ENCODE measurements around the gene ABCB6.

The ABCB6 gene

GRCh38 chr2:219245148-219245898 lies 26.6 kb upstream of the ABCB6 start, which contains the start of the genes GLB1L and STK16:
GLB1L (minus strand) TSS chr2:219245444; CDS start chr2:219243573, 1,871 bp downstream.
STK16 (plus strand) TSS chr2:219245479; CDS start chr2:219246000, 521 bp downstream.
- DNase-seq (ENCODE audit: low read depth in 2 of 2), result peak; percentile 84 to 92

GRCh38 chr2:219244789-219245147 lies 26.0 kb upstream of the ABCB6 start:
- DNase-seq (ENCODE audit: low read depth in 2 of 2), result no peak

GRCh38 chr2:219243291-219243761 lies 24.6 kb upstream of the ABCB6 start:
- DNase-seq (ENCODE audit: low read depth in 2 of 2), result no peak

- no peak for DNase-seq (ENCODE audit: low read depth in 2 of 2)
These were observed 15.6 kb upstream of the ABCB6 start for GRCh38 chr2:219234331-219234730.

GRCh38 chr2:219230059-219230540 lies 11.3 kb upstream of the ABCB6 start:
- no peak for DNase-seq (ENCODE audit: low read depth in 2 of 2)

GRCh38 chr2:219229305-219230058 lies 10.7 kb upstream of the ABCB6 start, which contains the start of the genes ANKZF1 and ATG9A:
ANKZF1 (plus strand) TSS chr2:219229806; CDS start chr2:219230258, 452 bp downstream.
ATG9A (minus strand) TSS chr2:219229636; CDS start chr2:219228024, 1,612 bp downstream.
- peak; percentile 95 to 97 for DNase-seq (ENCODE audit: low read depth in 2 of 2)

GRCh38 chr2:219228911-219229304 lies 10.2 kb upstream of the ABCB6 start:
- DNase-seq (ENCODE audit: low read depth in 2 of 2), result no peak

GRCh38 chr2:219228041-219228910 lies 9.5 kb upstream of the ABCB6 start:
- no peak for DNase-seq (ENCODE audit: low read depth in 2 of 2)

- no peak for DNase-seq (ENCODE audit: low read depth in 2 of 2)
These were observed 6.6 kb upstream of the ABCB6 start for GRCh38 chr2:219225350-219225749.

- no peak for DNase-seq (ENCODE audit: low read depth in 2 of 2)
These were observed 5.3 kb upstream of the ABCB6 start for GRCh38 chr2:219223831-219224610.

GRCh38 chr2:219221957-219222518 lies 3.3 kb upstream of the ABCB6 start:
- DNase-seq (ENCODE audit: low read depth in 2 of 2), result no peak

GRCh38 chr2:219220652-219221402 lies 2.1 kb upstream of the ABCB6 start:
- no peak for DNase-seq (ENCODE audit: low read depth in 2 of 2)

GRCh38 chr2:219219784-219220532 lies 1.2 kb upstream of the ABCB6 start:
- no peak for DNase-seq (ENCODE audit: low read depth in 2 of 2)

- DNase-seq (ENCODE audit: low read depth in 2 of 2), result peak; percentile 7 to 8
These were observed 484 bp downstream of the ABCB6 start for GRCh38 chr2:219218217-219218731.

- DNase-seq (ENCODE audit: low read depth in 2 of 2), result no peak
These were observed 2.2 kb downstream of the ABCB6 start for GRCh38 chr2:219216535-219216915.

GRCh38 chr2:219215871-219216534 lies 2.8 kb downstream of the ABCB6 start:
- DNase-seq (ENCODE audit: low read depth in 2 of 2), result no peak

GRCh38 chr2:219214786-219215185 lies 4.0 kb downstream of the ABCB6 start:
- no peak for DNase-seq (ENCODE audit: low read depth in 2 of 2)

- DNase-seq (ENCODE audit: low read depth in 2 of 2), result no peak
These were observed 4.6 kb downstream of the ABCB6 start for GRCh38 chr2:219214141-219214540.

All from stimulated activated CD8-positive, alpha-beta memory T cell treated with anti-CD3 and anti-CD28 coated beads, Interleukin-2, amount 100 ng/mL, for 48 hours (primary cell).